MG63 (cell line): ENCODE measurements around the gene CERKL. TPM values are rescaled to one million over a fixed set of nuclear protein-coding genes. Genes with fewer than 3 reads are reported as not detected.

Experiments used
- DNase-seq: peaks from one replicate; pipeline ENCODE4 v3.0.0-alpha.2; 2020
- H3K27me3 ChIP-seq: fragments of 250-450 bp; sonication (Bioruptor Pico); 2 replicates; pipeline ENCODE4 v1.5.1; 2020; ENCODE audit warnings: mild to moderate bottlenecking, moderate library complexity
- H3K36me3 ChIP-seq: fragments of 250-450 bp; sonication (Bioruptor Pico); 2 replicates; pipeline ENCODE4 v1.5.1; 2020; ENCODE audit warnings: mild to moderate bottlenecking, moderate library complexity
- H3K4me3 ChIP-seq: fragments of 250-450 bp; sonication (Bioruptor Pico); 2 replicates; pipeline ENCODE4 v1.5.1; 2020; ENCODE audit warnings: mild to moderate bottlenecking, moderate library complexity
- H3K9me3 ChIP-seq: fragments of 250-450 bp; sonication (Bioruptor Pico); 2 replicates; pipeline ENCODE4 v1.5.1; 2020; ENCODE audit warnings: mild to moderate bottlenecking, moderate library complexity
- total RNA-seq: library from RNA; depleted of rRNA; stranded (reverse); fragments of >200 nt; shearing (Covaris generic); gene quantifications from 2 replicates; pipeline ENCODE4 v1.2.3, GENCODE V29; 2014; ENCODE audit warnings: low replicate concordance

CERKL gene
- total RNA-seq, 1 experiment from 2014 or later = not detected

GRCh38 chr2:181655519-181655918 is 1.4 kb downstream of the CERKL start:
- Histone ChIP-seq H3K27me3 (no peaks in the 10 kb centered on the region; the same call in 1 of the 2 replicates), H3K4me3 (no peak overlapping the region), H3K9me3 (no peaks in the 10 kb centered on the region; the same call in 1 of the 2 replicates), H3K36me3 (no peaks in the 10 kb centered on the region)
- no peak for DNase-seq

- Histone ChIP-seq H3K36me3 (no peaks in the 10 kb centered on the region), H3K4me3 (no peak overlapping the region), H3K27me3 (no peaks in the 10 kb centered on the region), H3K9me3 (no peaks in the 10 kb centered on the region; the same call in 1 of the 2 replicates)
- DNase-seq = no peak
Measured at GRCh38 chr2:181649436-181649979, 7.4 kb downstream of the CERKL start.

GRCh38 chr2:181648478-181649155 is 8.3 kb downstream of the CERKL start:
- no peak for DNase-seq
- Histone ChIP-seq H3K9me3 (no peaks in the 10 kb centered on the region; the same call in 1 of the 2 replicates), H3K36me3 (no peaks in the 10 kb centered on the region), H3K27me3 (no peaks in the 10 kb centered on the region), H3K4me3 (no peak overlapping the region)

- H3K36me3 ChIP-seq = no peaks in the 10 kb centered on the region
- no peak for DNase-seq
- H3K27me3 ChIP-seq = 0 out of 2 replicates have a peak, but pooled peaks cover 2% of the 10 kb centered on the region
- H3K9me3 ChIP-seq = no peaks in the 10 kb centered on the region
- no peak overlapping the region for H3K4me3 ChIP-seq
Measured at GRCh38 chr2:181646415-181646987, 10.4 kb downstream of the CERKL start.

- H3K4me3 ChIP-seq = no peak overlapping the region
- H3K27me3 ChIP-seq = 0 out of 2 replicates have a peak, but pooled peaks cover 2% of the 10 kb centered on the region
- no peaks in the 10 kb centered on the region for H3K9me3 ChIP-seq
- no peaks in the 10 kb centered on the region for H3K36me3 ChIP-seq
- no peak for DNase-seq
Measured at GRCh38 chr2:181643151-181643550, 13.8 kb downstream of the CERKL start.

- no peaks in the 10 kb centered on the region for H3K9me3 ChIP-seq
- no peaks in the 10 kb centered on the region for H3K36me3 ChIP-seq
- DNase-seq = no peak
- H3K4me3 ChIP-seq = no peak overlapping the region
- 0 out of 2 replicates have a peak, but pooled peaks cover 2% of the 10 kb centered on the region for H3K27me3 ChIP-seq
Measured at GRCh38 chr2:181642086-181642485, 14.8 kb downstream of the CERKL start.

- no peaks in the 10 kb centered on the region for H3K36me3 ChIP-seq
- no peaks in the 10 kb centered on the region for H3K9me3 ChIP-seq
- no peak for DNase-seq
- peaks cover 2% of the 10 kb centered on the region; the same call in 1 of the 2 replicates for H3K27me3 ChIP-seq
- no peak overlapping the region for H3K4me3 ChIP-seq
Measured at GRCh38 chr2:181639686-181640085, 17.2 kb downstream of the CERKL start.

- peaks cover 5% of the 10 kb centered on the region for H3K27me3 ChIP-seq
- no peaks in the 10 kb centered on the region for H3K9me3 ChIP-seq
- no peak for DNase-seq
- no peaks in the 10 kb centered on the region for H3K36me3 ChIP-seq
- H3K4me3 ChIP-seq = no peak overlapping the region
Measured at GRCh38 chr2:181632733-181633401, 24.0 kb downstream of the CERKL start.

- H3K4me3 ChIP-seq = no peak overlapping the region
- H3K36me3 ChIP-seq = no peaks in the 10 kb centered on the region
- H3K9me3 ChIP-seq = no peaks in the 10 kb centered on the region
- DNase-seq = no peak
- peaks cover 5% of the 10 kb centered on the region for H3K27me3 ChIP-seq
Measured at GRCh38 chr2:181628590-181629585, 28.0 kb downstream of the CERKL start.

GRCh38 chr2:181627545-181627944 is 29.4 kb downstream of the CERKL start:
- H3K36me3 ChIP-seq = no peaks in the 10 kb centered on the region
- no peak for DNase-seq
- no peak overlapping the region for H3K4me3 ChIP-seq
- H3K27me3 ChIP-seq = peaks cover 2% of the 10 kb centered on the region
- H3K9me3 ChIP-seq = no peaks in the 10 kb centered on the region

GRCh38 chr2:181626671-181627070 is 30.2 kb downstream of the CERKL start:
- peaks cover 2% of the 10 kb centered on the region for H3K27me3 ChIP-seq

GRCh38 chr2:181623159-181623558 is 33.7 kb downstream of the CERKL start:
- Histone ChIP-seq H3K27me3 (peaks cover 3% of the 10 kb centered on the region; the same call in 1 of the 2 replicates), H3K9me3 (no peaks in the 10 kb centered on the region), H3K4me3 (no peak overlapping the region), H3K36me3 (no peaks in the 10 kb centered on the region)
- no peak for DNase-seq

More at GRCh38 chr2:181626671-181627070, 30.2 kb downstream of the CERKL start:
- no peaks in the 10 kb centered on the region for H3K36me3 ChIP-seq
- no peak for DNase-seq
- H3K9me3 ChIP-seq = no peaks in the 10 kb centered on the region
- H3K4me3 ChIP-seq = no peak overlapping the region

- no peaks in the 10 kb centered on the region for H3K36me3 ChIP-seq
- peaks cover 2% of the 10 kb centered on the region; the same call in 1 of the 2 replicates for H3K27me3 ChIP-seq
Measured at GRCh38 chr2:181621779-181622490, 35.0 kb downstream of the CERKL start.

GRCh38 chr2:181619516-181619915 is 37.4 kb downstream of the CERKL start:
- DNase-seq = no peak
- Histone ChIP-seq H3K9me3 (no peaks in the 10 kb centered on the region), H3K4me3 (no peak overlapping the region), H3K36me3 (no peaks in the 10 kb centered on the region), H3K27me3 (peaks cover 2% of the 10 kb centered on the region; the same call in 1 of the 2 replicates)

More at GRCh38 chr2:181621779-181622490, 35.0 kb downstream of the CERKL start:
- H3K9me3 ChIP-seq = no peaks in the 10 kb centered on the region
- no peak for DNase-seq
- H3K4me3 ChIP-seq = no peak overlapping the region

GRCh38 chr2:181616715-181617114 is 40.2 kb downstream of the CERKL start:
- H3K36me3 ChIP-seq = no peaks in the 10 kb centered on the region
- H3K4me3 ChIP-seq = no peak overlapping the region
- H3K9me3 ChIP-seq = no peaks in the 10 kb centered on the region
- H3K27me3 ChIP-seq = peaks cover 9% of the 10 kb centered on the region; the same call in 1 of the 2 replicates
- no peak for DNase-seq
